ENCODE measurements around the gene UBXN2A.

UBXN2A gene, protein sequence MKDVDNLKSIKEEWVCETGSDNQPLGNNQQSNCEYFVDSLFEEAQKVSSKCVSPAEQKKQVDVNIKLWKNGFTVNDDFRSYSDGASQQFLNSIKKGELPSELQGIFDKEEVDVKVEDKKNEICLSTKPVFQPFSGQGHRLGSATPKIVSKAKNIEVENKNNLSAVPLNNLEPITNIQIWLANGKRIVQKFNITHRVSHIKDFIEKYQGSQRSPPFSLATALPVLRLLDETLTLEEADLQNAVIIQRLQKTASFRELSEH
- total RNA-seq: 39.0 to 51.5 (median 46.3) reads per million in 4 experiments

DNA sequence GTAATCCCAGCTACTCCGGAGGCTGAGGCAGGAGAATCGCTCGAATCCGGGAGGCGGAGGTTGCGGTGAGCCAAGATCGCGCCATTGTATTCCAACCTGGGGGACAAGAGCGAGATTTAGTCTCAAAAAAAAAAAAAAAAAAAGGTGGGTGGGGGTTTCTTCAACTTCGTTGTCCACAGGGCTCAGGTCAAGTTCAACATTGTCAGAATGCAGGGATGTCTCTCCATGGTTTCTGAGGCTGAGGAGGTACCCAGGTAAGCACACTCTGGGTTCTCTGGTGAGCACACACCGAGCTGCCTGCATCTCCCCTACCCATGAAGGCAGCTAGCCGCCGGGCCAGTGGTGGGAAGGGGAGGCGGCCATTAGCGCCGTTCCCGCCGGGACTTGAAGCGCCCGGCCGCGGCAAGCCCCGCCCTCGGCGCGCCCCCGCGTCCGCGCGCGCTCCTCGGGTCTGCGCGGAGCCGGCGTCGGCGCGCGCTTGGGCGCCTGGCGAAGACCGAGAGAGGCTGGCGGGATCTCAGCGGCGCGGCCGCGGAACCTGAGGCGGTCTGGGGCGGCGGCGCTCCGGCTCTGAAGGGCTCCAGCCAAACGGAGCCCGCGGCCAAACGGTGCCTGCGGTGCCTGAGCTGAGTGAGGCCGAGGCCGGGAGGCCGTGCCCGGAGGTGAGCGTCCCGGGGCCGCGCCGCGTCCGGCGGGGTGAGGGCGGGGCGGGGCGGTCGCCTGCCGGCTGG lies at the start of gene UBXN2A:
TSS of gene UBXN2A (plus strand) at position 477 of the 731 bp plus-strand sequence. CDS start 17,852 bp downstream, outside the sequence.
- DNase-seq: peak; percentile 59

GRCh38 chr2:23900133-23900532 lies 40.1 kb upstream of the UBXN2A start:
- no peak for DNase-seq

- DNase-seq: no peak
Observed at GRCh38 chr2:23900541-23901322, 39.5 kb upstream of the UBXN2A start.

- DNase-seq: no peak
Observed at GRCh38 chr2:23901966-23902846, 38.1 kb upstream of the UBXN2A start.

DNA sequence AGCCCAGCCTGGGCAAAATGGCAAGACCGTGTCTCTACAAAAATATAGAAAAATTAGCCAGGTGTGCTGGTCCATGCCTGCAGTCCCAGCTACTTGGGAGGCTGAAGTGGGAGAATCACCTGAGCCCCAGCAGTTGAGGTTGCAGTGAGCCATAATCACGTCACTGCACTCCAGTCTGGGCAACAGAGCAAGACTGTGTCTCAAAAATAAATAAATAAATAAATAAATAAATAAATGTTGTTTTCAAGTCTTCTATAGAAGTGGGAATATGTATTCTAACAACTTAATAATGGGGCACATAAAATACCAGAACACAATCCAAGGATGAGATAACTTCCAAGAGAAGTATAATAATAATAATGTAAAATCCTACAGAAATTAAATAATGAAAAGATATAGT lies 37.2 kb upstream of the UBXN2A start:
- DNase-seq: no peak

- no peak for DNase-seq
Observed at GRCh38 chr2:23904215-23904614, 36.0 kb upstream of the UBXN2A start.

DNA sequence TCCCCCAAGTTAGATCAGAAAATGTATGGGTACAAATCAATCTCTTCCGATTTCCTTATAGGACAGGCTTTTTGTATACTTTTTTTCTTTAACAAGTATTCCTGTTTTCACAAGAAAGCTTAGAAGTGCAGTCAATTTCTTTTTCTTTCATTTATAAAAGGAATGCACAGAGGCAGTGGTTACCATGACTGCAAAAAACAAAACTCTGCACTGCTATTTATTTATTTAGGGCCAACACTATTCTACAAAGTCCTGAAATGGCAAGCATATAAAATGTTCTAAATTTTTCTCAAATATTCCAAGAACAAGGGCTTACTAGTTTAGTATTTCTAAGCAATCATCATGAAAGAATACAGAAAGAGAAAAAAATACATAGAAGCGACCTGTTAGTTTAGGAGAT lies 35.6 kb upstream of the UBXN2A start:
- DNase-seq: no peak

- no peak for DNase-seq
Observed at GRCh38 chr2:23905155-23905554, 35.1 kb upstream of the UBXN2A start.

GRCh38 chr2:23912054-23912453 lies 28.2 kb upstream of the UBXN2A start:
- DNase-seq: no peak

DNA sequence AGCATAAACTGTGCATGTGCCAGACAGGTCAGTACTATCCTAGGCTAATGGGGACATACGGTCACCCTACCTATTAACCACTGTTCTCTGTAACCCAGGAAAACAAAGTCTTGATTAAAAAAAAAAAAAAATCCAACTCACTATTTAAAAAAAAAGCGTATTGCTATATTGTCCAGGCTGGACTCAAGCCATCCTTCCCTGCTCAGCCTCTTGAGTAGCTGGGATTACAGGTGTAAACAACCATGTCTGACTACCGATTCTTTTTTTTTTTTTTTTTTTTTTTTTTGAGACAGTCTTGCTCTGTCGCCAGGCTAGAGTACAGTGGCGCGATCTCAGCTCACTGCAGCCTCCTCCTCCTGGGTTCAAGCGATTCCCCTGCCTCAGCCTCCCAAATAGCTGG lies 24.9 kb upstream of the UBXN2A start:
- no peak for DNase-seq

DNA sequence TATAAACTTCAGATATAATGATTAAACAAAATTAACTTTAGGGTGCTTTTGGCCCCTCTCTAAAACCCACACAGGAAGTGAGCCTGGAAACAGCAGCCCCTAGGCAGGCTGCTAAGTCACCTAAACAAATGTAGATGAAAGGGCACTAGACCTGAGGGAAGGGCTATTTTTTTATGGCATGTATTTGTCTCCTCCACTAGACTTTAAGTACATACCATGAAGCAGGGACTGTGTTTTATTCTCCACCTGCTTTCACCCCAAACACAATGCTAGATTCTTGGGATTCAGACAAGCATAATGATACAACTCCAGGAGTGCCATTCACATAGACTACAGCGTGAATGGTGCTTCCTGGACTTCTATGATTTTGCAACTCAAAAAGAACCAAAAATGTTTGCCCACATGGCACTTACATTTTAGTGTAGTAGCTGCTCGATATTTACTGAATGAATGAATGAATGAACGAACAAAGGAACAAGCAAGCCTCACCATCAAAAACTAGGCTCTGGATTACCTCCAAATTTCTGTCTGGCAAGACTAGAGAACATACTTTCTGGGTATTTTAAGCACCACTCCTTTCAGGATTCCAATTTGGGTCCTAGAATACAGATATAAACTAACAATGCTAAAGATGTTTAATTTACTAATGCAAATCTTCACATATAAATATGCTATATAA lies 23.4 kb upstream of the UBXN2A start:
- no peak for DNase-seq

GRCh38 chr2:23918837-23919489 lies 21.3 kb upstream of the UBXN2A start:
- no peak for DNase-seq

- DNase-seq: no peak
Observed at GRCh38 chr2:23924589-23925359, 15.5 kb upstream of the UBXN2A start.

DNA sequence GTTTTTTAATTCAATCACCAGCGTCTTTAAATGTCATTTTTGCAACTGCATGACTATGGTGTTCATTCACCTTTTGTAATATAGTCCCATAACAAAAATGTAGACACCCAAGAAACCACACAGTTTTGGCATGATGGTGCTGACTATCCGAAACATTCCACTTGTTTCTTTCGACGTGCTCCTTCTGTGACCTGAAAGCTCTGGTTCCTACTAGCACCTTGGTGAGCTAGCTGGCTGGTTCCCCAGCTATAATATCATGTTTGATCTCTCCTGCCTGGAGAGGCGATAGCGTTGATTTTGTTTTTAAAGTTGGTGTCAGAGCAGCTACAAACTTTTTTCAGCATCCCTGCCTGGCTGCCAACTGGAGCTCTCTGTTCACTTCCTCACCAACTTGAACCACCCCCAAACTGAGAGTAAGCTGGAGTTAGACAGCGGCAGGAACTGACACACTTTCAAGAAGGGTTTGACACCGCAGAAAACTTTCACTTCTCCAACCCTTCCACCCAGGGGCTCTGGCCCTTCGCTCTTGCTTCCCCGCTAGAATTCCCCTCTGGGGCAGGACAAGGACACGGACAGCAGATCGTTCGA lies 14.5 kb upstream of the UBXN2A start:
- DNase-seq: peak; percentile 23

GRCh38 chr2:23926290-23926749 lies 13.9 kb upstream of the UBXN2A start:
- no peak for DNase-seq

- peak; percentile 82 for DNase-seq
Observed at GRCh38 chr2:23926750-23927571, 13.3 kb upstream of the UBXN2A start, which contains the start of gene ATAD2B. Gene ATAD2B, minus strand, starts transcription at chr2:23927123. Its CDS starts 353 bp downstream, at chr2:23926770.

DNA sequence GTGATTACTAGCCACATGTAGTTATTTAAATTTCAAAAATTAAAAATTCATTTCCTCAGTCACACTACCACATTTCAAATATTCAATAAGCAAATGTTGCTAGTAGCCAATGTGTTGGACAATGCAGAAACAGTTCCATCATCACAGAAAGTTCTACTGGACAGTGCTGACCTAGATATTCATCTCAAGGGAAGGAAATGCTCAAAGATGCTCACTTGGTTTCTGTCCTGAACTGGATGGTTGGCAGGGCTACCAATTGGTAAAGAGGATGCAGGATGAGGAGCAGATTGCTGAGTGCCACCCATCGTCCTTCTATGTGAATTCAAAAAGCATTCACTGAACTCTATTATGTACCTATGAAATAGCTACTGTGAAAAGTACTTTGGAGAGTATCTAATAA lies 6.0 kb upstream of the UBXN2A start:
- DNase-seq: no peak

DNA sequence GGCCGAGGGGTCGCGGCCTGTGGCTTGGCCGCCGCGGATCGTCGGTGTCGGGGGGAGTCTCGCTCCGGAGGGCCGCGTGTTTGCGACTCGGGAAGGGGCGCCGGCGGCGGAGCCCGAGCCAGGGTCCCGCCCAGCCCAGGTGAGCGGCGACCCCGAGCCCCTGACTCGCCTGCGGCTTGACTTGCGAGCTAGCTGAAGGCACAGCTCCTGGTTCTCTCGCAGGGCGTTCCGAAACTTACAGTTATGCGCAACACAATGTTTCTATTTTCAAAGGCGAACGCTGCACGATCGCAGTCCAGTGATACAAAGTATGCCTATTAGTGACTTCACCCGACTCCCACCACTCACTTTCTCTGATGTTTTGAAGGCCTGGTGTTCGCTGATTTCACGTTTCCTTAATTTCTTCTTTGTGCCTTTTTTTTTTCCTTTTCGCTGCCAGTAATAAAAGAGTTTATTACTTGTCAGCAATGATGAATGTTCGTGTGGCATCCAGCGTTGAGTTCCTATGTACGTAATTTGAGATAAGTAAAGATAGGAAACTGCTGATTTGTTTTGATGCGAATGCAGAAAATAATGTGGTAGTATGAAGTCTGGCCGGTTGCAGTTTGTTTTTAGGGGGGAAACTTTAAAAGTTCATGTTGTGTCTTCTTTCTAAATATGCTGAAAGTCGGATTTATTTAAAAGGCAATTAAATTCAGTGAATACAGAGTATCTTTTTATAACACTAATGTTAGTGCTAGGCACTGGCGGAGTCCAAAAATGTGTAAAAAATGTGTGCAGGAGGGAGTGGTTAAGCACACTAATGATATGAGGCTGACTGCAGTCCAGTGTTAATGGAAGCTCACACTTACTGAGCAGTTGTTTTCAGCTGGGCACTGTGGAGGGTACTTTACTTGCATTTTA lies 706 bp downstream of the UBXN2A start:
- no peak for DNase-seq
